ENCODE measurements around the gene PLXNA3.

PLXNA3 gene

DNA sequence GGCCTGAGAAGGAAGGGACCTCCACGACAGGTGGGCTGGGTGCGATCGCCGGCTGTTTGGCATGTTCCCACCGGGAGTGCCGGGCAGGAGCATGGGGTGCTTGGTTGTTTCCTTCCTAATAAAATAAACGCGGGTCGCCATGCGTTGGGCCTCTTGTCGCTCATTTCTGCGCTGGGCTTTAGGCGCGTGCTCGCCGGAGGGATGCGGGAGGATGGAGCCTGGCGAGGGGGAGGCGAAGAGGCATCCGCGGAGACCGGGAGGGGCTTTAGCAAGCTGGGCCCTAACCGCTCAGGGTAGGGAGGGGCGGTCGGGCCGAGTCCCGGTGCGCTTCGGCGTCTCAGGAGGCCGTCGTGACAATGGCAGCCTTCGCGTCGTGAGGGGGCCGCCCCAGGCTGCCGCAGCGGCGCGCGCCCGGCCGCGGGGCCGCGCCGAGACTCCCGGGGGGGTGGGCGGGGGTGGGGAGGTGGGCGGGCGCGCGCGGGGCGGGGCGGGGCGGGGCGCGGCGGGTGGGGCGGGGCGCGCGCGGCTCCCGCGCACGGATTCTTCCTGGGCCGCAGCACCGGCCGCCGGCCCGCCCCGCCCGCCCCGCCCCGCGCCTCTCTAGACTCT is 21.6 kb upstream of the PLXNA3 start:
- DNase-seq = peak; percentile 73

DNA sequence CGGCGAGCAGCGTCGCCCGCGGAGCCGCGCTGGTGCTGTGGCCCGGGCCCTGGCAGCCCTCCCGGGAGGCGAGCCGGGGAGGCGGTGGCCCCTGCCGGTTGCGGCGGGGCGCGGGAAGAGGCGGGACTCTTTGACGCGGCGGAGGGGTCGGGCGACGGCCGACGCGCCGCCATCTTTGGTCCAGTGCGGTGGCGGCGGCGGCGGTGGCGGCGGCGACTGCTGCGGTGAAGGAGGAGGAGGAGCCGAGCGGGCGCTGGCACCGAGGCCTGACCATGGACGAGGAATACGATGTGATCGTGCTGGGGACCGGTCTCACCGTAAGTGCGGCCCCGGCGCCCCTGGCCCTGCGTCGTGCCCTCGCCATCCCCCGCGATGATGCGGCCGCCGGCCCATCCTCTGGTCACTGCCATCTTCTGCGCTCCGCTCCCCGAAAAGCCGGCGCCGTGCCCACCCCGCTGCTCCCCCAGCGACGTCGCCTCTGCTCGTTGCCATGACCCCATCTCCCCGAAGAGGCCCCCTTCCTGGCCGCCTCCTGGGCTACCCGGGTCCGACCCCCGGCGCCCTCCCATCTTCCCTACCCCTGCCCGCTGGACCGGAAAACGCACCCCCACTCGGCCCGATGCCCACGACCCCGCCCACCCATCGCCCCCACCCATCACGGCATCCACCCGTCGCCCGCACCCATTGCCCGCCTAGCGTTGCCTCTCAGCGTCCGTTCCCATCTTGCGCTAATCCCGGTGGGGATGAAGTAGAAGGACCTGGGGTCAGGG is 20.9 kb upstream of the PLXNA3 start, which contains the start of gene GDI1:
GDI1 (plus strand) TSS at position 172 of the 770 bp plus-strand sequence; CDS start at position 273, 101 bp downstream.
- peak; percentile 69 for DNase-seq

DNA sequence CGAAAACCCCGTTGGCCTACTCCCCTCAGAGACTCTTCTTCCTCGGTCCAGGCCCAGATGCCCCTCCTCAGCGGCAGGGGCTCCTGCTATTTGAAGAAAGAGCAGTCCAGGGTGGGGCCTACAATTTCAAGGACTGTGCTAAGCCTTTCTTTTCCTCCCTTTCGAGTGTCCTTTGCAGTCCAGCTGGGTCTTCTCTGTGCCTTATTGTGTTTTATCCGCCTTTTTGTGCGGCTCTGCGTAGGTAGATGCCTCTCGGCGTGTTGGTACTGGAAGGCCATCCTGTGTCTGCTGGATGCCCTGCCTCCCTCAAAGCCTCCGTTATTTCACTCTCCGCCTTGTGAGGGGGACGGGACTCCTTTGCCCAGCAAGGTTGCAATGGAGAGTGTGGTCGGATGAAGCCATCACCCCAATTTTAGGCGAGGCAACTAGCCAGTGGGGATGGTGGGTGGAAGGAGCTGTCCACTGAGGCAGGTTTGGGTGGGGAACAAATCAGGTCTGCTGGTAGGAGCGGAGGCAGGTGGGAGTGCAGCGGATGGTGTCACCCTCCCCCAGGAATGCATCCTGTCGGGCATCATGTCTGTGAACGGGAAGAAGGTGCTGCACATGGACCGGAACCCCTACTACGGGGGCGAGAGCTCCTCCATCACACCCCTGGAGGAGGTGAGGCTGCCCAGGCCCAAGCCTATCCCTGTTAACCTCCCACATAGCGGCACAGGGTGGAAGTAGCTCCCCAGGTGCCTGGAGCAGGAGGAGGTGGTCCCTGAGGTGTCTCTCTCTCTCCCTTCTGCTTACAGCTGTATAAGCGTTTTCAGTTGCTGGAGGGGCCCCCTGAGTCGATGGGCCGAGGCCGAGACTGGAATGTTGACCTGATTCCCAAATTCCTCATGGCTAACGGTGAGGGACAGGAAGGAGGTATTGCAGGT is 19.8 kb upstream of the PLXNA3 start:
- DNase-seq = no peak

DNA sequence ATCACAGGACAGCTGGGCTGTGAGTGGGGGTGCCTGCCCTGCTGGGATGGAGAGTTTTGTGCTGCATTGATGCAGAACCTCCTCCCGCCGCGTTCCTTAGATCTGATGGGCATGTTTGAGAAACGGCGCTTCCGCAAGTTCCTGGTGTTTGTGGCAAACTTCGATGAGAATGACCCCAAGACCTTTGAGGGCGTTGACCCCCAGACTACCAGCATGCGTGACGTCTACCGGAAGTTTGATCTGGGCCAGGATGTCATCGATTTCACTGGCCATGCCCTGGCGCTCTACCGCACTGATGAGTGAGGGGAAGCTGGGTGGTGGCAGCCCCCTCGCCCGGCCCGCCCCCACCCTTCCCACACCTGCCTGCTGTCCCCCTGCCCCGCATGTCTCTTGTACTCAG is 18.2 kb upstream of the PLXNA3 start:
- no peak for DNase-seq

DNA sequence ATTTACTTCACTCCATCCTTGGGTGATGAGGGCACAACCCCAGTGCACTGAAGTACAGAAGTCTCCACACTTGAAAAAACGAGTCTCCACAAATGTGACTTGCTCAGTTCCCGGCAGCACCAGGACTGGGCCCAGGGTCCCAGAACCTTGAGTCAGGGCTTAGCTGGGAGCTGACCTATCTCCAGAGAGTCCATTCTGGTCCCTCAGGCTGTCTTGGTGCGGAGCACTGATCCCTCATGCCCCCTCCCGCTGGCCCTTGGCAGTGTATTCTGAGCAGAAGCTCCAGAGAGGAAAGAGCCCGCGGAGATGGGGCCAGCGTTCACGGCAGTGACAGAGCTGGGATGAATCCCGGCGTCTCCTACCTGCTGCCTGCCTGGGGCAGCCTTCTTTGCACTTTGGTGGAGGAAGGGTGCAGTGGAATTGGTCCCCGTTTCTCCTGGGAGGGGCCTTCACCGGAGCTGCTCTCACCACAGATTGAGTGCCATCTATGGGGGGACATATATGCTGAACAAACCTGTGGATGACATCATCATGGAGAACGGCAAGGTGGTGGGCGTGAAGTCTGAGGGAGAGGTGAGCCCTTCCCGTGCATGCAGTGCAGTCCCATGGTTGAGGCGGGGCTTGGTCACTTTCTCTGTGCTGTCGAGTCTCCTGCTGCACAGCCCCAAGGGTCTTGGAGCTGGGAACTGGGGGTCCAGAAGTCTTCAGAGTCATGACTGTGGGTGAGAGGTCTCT is 17.3 kb upstream of the PLXNA3 start:
- DNase-seq = no peak

DNA sequence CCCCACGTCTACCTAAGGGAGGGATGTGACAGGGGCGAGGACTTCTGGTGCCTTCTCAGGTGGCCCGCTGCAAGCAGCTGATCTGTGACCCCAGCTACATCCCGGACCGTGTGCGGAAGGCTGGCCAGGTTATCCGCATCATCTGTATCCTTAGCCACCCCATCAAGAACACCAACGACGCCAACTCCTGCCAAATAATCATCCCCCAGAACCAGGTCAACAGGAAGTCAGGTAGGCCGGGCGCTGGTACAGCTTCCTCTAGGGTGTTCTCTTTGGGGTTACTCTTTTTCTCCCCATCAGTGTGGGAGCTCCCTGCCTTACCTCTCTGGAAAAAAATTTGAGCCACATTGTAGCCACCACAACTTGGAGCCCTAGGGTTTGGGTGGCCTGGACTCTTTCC is 16.5 kb upstream of the PLXNA3 start:
- peak; percentile 37 for DNase-seq

DNA sequence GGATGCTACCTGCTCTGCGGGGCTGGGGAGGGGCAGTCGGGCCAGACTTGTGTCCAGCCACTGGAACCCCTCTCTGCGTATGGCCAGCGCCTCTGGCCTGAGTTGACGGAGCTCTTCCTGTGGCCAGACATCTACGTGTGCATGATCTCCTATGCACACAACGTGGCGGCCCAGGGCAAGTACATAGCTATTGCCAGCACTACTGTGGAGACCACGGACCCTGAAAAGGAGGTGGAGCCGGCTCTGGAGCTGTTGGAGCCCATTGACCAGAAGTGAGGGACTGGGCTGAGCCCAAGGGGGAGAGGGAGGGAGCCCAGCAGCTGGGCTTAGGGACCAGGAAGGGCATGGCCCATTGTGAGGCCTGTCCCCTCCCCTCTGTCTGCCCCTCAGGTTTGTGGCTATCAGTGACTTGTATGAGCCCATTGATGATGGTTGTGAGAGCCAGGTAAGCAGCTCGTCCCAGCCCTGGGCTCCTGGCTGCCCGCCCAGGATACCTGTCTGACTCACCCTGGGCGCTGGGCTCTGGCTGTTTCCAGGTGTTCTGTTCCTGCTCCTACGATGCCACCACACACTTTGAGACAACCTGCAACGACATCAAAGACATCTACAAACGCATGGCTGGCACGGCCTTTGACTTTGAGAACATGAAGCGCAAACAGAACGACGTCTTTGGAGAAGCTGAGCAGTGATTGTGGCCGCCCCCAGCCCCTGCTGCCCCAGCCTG is 15.9 kb upstream of the PLXNA3 start:
- no peak for DNase-seq

DNA sequence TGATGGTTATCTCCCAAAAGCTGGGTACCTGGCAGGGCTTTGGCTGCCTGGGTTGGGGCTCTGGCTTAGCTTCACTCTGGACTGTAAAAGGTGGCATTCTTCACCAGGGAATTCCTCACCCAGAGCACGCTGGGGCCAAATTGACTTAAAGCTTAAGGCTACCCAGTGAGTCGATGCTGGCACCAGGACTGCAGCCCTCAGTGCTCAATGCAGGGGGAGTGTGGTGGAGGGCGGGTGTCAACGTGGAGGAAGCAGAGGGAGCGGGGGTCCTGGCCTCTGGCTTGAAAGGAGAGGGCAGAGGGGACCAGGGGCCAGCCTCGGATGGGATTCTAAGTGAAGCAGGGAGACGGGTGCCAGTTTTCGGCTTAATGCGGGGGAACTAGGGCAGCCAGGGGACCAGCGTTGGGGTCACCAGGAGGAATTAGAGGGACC is 14.6 kb upstream of the PLXNA3 start:
- no peak for DNase-seq

DNA sequence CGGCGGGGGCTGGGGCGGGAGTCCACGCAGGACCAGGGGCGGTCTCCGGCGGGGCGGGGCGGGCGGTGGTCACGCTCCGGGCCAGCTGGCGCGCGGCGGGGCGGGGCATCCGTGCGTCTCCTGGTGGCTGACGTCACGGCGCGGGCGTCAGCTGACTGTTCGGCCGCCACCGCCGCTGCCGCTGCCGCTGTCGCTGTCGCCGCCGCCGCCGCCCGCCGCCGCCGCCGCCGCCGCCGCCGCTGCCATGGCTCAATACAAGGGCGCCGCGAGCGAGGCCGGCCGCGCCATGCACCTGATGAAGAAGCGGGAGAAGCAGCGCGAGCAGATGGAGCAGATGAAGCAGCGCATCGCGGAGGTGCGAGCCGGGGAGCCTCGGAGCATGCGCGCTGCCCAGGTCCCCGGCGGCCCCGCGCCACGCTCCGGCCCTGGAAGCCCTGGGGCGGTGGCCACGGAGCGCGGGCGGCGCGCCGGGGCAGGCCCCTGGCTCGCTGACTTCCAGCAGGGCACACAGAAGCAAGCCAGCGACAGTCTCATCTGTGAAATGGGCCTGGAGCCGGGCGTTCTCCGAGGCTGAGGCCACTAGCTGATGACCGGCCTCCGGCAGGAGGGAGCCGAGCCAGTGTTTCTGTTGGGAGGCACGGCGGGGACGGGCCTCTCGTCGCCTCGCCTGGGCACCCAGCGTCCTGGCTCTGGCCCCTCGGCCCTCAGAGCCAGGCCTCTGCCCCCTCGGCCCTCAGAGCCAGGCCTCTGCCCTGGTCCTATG is 13.9 kb upstream of the PLXNA3 start, which contains the start of gene FAM50A:
FAM50A (plus strand) TSS at position 150 of the 763 bp plus-strand sequence; CDS start at position 245, 95 bp downstream.
- peak; percentile 72 for DNase-seq

DNA sequence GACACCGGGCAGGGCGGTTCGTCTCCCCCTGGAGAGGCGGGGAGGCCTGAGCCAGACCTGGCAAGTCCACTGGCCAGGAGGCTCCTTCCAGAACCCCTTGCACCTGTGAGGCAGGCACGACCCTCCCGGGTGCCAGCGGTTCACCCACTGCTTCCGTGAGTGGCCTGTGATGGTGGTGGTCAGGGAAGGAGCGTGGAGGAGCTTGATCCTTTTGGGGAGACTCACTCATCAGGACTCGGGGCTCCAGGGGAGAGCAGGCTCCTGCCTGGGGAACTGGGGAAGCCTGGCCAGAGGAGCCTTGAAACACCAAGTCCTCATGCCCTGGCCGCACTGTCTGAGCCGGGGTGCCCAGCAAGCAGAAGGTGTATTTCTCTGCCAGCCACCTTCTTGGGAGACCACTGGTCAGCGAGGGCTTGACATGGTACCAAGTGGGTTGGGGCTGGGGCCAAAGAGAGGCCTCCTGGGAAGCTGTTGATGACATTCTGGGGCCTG is 13.3 kb upstream of the PLXNA3 start:
- no peak for DNase-seq

DNA sequence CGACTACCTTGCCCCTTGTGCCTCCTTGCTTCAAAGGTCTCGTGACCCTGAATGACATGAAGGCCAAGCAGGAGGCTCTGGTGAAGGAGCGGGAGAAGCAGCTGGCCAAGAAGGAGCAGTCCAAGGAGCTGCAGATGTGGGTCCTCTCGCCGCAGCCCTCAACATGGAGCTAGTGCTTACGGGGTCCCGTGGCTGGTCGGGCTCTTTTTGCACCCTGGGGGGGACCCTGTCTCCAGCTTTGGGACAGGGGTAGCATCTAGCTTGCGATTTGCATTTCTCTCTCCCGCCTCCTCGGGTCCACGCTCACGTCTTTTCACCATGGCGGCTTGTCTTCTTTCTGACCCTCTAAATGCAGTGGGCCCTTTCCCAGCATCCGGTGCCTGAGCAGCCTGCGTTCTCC is 12.3 kb upstream of the PLXNA3 start:
- no peak for DNase-seq

DNA sequence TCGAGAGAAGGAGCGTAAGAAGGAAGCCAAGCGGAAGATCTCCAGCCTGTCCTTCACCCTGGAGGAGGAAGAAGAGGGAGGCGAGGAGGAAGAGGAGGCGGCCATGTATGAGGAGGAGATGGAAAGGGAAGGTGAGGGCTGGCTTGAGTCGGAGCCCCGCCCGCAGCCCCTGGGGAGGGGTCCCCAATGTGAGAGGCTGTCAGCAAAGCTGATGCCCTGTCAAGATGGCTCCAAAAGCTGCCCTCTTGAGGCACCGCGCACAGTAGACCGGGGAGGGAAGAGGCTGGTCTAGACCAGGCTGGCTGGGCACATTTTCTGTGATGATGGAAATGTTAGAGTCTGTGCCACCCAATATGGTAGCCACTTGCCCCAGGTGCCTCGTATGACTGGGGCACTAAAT is 11.7 kb upstream of the PLXNA3 start:
- no peak for DNase-seq

DNA sequence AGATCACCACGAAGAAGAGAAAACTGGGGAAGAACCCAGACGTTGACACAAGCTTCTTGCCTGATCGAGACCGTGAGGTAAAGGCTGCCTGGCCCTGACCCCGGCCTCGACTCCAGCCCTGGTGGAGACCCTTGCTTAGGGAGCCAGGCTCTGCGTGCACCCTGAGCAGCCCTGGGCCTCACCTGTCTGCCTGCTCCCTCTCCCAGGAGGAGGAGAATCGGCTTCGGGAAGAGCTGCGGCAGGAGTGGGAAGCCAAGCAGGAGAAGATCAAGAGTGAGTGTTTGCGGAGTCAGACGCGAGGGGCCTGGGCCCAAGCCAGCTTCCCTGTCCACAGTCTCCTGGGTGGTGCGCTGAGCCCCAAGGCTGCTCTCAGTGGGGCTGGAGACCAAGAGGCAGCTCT is 9.6 kb upstream of the PLXNA3 start:
- DNase-seq = no peak

DNA sequence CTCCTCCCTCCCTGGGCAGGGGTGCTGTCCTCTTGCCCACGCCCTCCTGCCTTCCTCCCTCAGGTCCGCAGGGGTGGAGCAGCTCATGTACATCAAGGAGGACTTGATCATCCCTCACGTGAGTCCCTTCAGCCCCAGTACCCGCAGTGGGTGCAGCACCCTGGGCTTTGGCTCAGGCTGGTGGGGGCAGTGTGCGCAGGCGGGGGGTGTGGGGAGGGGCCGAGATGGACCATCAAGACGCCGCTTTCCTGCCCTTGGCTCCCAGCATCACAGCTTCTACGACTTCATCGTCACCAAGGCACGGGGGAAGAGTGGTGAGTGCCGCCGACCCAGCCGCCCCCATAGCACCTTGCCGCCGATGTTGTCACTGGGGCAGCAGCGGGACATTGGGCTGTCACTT is 8.5 kb upstream of the PLXNA3 start:
- DNase-seq = no peak

DNA sequence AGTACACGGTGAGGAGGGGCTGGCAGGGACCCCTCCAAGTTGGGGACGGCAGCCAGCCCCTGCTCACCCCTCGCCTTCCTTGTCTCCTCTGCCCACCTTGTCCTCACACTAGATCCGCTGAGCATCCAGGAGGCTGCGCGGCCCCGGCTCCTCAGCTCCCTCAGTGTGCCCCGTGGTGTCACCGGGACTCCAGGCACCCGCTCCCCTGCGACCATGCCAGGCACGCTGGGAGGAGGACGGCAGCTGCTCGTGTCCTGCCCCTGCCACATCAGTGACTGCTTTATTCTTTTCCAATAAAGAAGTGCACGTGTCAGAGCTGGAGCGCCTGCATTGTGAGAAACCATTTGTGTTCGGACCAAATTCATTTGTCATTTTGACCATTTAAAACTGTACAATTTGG is 7.8 kb upstream of the PLXNA3 start:
- no peak for DNase-seq

DNA sequence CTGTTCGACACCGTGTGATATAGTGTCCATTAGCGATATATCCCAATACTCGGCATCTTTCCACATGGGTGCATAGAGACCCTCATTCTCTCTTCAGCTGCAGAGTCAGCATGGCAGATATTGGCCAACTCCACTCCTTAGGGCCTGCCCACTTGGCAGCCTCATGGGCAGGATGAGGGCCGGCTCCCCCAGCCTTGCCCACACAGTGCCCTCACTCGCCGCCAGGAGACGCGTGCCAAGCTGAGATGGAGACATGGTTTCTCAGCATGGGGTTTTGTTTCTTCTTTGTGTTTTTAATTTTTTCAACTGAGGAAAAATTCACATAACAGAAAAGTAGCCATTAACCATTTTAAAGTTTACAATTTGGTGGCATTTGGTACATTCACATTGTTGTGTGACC is 5.3 kb upstream of the PLXNA3 start:
- no peak for DNase-seq

DNA sequence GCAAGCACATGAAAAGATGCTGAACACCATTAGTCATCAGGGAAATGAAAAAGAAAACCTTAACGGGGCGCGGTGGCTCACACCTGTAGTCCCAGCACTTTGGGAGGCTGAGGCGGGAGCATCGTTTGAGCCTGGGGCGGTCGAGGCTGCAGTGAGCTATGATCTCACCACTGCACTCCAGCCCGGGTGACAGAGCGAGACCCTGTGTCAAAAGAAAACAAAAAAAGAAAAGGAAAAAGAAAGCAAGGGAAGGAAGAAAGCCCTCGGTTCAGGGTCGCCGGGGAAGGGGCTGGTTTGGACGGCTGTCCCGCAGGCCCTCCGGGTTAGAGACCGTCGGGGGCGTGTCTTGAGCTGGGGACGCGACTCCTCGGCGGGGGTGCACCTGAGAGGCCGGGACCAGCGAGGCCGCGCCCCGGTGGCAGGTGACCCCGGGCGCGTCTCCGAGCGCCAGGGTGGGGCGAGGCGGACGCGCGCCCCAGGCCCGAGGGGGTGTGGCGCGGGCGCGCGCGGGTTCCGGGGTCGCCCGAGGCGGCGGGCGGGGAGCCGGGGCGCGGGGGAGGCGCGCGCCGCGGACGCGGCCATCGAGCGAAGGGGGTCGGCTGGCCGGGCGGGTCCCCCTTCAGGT is 478 bp upstream of the PLXNA3 start:
- DNase-seq = peak; percentile 72

DNA sequence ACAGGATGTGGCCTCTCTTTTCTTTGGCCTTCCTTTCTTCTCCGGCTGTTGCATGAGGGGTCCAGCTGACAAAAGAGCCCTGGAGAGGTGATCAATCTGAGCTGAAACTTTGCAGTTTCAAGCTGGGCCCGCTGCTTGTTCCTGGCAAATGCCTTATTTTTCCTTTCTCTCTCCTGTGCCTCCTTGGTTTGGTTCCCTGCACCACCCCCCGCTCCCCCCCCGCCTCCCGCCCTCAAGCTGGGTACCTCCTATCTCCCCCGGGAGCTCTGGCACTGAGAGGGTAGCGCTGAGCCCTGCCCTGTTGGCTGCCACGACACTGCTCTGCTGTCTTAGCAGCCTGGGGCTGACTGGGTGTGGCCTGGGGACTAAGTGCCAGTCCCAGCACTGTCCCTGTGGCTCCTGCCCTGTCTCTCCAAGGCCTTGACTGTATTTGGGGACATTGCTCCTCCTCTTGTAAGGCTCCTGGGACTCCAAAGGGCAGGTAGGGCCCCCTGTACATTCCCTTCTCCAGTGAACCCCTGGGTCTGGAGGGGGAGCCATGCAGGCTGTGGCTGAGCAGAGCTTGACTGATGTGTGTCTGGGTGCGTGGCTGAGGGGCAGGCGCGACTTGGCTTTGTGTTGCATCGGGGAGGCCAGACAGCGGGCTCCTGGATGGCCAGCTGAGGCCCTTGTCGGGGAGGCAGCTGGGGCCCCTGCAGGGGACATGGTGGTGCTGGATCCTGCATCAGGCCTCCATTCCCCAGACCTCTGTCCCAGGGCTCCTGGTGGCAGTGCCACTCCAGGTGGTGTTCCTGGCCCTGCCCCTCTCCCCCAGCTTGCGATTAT is 1.1 kb downstream of the PLXNA3 start:
- no peak for DNase-seq

DNA sequence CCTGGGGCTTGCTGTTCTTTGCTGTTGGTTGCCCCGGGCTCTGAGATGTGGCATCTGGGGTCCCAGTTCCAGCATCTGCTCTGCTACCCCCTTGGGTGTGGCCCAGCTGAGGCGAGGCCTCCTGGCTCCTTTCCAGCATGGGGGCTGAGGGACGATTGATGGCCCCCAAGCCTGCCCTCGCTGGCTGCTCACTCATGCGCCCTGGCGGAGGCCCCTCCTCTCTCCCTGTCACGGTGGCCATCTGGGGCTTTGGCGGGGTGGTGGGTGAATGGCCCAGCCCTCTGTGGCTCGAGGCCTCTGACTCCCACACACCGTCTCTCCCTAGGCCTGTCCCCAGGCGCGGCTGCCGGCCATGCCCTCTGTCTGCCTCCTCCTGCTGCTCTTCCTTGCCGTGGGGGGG is 1.8 kb downstream of the PLXNA3 start:
- no peak for DNase-seq

DNA sequence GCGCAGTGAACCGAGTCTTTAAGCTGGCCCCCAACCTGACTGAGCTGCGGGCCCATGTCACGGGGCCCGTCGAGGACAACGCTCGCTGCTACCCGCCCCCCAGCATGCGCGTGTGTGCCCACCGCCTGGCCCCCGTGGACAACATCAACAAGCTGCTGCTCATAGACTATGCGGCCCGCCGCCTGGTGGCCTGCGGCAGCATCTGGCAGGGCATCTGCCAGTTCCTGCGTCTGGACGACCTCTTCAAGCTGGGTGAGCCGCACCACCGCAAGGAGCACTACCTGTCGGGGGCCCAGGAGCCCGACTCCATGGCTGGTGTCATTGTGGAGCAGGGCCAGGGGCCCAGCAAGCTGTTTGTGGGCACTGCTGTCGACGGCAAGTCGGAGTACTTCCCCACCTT is 2.2 kb downstream of the PLXNA3 start:
- no peak for DNase-seq

All from CD4-positive, alpha-beta T cell treated with Interleukin-17A for 1 hour (primary cell).